GM18909 (cell line): ENCODE data around the gene MIA2.
"Not testable (repeated sequence)": the region's sequence is repeated elsewhere in the genome, so short reads cannot be mapped to it uniquely, and the experiment has no call there.

Experiments
- ATAC-seq: cut with Tn5 transposase; IDR thresholded peaks from one replicate; pipeline ENCODE4 v1.9.1; 2021; ENCODE audit warnings: mild to moderate bottlenecking; ENCODE audit not compliant: unreplicated experiment, poor library complexity

Gene MIA2

DNA sequence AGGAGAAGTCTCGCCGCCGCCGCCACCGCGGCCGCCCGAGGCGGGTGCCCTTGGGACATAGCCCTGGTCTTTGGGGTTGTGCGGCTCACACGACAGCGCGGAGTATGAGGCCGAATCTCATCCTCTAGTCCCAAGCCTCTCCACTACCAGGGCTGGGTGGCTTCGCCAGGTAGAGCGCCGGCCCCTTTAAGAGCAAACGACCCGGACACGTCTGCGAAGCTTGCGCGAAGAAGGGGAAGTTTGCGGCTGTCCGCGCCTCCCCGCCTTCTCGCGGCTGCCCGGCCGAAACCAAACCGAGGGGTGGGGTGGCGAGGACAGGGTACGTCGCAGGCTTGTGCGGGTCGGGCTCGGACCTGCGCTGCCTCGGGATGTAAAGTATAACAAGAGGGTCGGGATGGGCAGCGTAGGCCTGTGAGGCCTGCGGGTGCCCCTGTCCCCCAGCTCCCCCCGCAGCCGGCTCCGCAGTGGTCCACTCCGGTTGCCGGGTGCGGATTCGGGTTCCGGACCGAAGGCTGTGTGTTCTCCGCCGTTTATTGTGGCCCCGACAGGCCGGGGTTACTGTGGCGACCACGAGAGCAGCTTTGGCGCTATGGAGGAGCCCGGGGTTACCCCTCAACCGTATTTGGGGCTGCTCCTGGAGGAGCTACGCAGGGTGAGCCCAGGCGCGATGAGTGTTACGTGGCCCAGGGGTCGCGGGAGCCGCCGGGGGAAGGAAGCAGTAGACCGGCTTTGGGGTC lies 33.3 kb downstream of the MIA2 start:
- ATAC-seq = peak; percentile 85

DNA sequence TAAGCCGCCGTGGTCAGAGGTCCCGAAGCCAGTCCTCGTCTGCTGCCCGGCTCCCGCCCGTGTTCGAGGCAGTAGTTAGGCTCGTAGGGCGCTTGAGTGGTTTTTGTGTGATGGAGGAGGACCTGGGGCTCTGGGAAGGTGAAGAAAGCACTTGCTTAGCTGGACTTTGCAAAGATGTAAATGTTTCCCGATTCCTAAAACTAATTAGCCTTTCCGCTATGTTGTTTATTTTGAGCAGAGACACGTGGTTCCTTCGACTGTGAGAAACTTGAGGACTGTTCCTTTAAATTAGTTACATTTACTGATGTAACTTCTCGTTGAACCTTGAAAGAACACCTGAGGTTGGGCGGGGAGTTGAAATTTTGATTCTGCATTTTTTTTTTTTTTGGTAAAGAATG lies 33.9 kb downstream of the MIA2 start:
- ATAC-seq = peak; percentile 10

DNA sequence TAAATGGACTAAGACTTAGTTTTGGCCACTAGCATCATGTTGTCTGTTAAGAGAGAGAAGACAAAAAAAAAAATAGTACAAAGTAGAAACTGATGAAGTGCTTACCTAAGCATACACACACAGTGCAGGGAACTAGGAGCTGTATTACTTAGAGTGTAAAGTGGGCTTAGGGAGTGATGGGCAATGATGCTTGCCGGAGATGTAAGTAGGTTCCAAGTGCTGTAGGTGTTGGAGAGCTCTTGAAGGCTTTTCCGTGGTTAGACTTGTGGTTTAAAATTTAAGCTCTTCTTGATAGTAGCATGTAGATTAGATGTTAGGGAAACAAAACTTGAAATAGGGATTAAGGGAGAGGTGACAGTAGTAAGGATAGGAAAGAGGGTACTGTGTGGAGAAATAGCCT lies 34.7 kb downstream of the MIA2 start:
- ATAC-seq = no peak

DNA sequence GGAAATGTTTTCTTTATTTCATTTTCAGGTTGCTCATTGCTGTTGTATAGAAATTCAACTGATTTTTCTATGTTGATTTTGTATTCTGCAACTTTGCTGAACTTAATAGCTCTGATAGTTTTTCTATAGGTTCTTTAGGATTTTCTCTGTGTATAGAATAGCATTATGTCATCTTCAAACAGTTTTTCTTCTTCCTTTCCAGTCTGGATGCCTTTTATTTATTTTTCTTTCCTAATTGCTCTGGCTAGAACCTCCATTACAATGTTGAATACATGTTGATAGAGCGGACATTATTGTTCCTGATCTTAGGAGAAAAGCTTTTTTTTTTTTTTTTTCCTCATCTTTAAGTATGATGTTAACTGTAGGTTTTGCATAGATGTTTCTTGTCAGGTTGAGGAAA lies 39.2 kb downstream of the MIA2 start:
- no peak for ATAC-seq

DNA sequence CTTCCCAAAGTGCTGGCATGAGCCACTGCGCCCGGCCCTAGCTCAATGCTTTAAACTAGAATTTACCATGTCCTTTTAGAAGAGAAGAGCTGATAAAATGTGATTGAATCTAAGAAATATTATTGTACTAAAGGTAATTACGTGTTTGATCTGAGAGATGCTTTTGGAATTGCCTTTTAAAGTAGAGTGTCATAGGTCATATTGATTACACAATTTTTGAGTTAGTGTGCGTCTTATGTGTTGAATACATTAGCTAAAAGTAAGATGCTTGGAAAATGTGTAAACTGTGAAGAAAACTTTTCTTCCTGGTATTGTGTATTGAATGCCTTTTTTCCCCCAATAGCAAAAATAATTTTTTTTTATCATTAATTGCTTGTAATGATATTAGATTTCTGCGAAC lies 41.7 kb downstream of the MIA2 start:
- no peak for ATAC-seq

DNA sequence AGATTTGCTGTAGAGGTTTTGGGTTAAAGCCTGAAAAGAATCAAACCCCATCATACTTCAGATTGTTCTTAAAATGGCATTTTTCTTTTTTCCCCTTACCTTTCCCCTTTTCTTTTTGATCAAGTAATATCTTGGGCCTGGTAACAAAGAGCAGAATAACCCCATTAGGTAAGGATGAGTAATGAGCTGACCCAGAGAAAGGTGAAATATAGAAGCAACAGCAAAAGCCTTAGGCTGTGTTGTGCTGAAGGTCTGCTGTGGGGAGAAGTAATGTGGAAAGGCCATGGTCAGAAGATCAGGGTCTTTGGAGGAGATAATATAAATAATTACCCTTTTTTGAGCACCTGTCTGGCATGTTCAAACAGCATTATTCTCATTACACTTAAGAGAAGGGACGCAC lies 42.3 kb downstream of the MIA2 start:
- no peak for ATAC-seq

DNA sequence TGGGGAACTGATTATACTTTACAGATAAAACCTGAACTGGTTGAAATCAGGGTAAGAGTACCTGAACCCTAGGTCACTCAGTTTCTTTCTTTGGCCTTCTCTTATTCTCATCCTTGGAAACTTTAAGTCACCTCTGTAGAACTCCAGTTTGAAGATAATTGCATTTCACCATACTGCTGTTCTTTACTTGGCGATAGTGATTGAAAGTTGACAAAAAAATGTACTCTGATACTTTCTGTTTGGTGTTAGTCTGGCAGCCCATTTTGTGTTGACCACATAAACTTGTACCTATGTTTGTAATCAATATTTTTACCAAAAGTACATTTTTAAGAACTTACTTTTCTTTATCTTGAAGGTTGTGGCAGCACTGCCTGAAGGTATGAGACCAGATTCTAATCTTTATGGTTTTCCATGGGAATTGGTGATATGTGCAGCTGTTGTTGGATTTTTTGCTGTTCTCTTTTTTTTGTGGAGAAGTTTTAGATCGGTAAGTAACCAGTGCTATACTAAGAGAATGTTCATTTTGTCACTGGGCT lies 42.9 kb downstream of the MIA2 start:
- no peak for ATAC-seq

DNA sequence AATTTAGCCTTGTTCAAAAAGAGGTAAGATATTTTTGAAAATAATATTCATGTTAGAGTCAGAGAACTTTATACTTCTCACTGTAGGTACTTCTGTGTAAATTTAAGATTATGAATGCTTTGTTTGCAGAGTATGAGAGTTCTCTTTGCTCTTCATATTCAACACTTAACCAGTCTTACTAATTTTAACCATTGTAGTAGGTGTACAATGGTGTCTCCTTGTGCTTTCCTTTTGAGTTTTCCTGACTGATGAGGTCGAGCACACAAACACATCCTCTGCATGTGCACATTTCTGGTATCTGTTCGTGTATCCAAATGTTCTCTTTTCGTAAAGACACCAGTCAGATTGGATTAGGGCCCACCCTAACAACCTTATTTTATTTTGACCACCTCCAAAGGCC lies 45.8 kb downstream of the MIA2 start:
- no peak for ATAC-seq

DNA sequence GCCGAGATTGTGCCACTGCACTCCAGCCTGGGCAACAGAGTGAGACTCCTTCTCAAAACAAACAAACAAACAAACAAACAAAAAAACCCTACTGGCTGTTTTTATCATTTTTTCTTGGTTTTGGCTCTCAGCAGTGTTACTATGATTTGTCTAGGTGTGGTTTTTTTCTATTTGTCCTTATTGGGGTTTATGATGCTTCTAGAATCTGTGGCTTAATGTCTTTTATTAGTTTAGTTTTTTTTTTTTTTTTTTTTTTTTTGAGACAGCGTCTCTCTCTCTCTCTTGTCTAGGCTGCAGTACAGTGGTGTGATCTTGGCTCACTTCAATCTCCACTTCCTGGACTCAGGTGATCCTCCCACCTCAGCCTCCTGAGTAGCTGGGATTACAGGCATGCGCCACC lies 47.0 kb downstream of the MIA2 start:
- ATAC-seq = not testable (repeated sequence)

DNA sequence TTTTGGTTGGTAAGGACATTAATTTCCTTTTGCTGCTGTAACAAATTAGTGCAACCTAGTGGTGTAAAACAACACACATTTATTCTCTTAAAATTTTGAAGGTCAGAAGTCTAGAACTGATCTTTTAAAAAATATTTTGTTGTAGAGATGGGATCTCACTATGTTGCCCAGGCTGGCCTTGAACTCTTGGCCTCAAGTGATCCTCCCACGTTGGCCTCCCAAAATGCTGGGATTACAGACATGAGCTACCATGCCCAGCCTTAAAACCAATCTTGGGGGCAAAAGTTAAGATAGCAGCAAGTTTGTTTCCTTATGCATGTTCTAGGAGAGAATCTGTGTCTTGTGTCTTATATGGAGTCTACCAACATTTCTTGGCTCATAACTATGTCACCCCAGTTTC lies 55.8 kb downstream of the MIA2 start:
- ATAC-seq = no peak

DNA sequence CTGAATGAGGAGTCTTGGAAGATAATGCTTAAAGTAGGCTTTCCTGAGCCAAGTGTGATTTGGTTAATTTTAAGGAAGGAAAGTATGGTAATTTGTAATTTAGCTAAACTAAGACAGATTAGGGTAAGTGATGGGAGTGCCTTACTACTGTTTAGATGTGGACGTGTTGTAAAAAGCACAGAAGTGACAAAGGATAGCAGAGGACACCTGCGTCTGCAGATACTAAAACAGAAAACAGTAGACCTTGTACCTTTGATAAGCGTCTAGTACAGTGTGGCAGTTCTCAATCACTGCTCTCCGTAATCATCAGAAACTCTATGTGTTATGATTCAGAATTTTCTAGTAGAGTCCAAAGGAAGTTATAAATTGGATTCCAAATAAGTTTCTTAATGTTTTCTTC lies 58.0 kb downstream of the MIA2 start:
- ATAC-seq = no peak

DNA sequence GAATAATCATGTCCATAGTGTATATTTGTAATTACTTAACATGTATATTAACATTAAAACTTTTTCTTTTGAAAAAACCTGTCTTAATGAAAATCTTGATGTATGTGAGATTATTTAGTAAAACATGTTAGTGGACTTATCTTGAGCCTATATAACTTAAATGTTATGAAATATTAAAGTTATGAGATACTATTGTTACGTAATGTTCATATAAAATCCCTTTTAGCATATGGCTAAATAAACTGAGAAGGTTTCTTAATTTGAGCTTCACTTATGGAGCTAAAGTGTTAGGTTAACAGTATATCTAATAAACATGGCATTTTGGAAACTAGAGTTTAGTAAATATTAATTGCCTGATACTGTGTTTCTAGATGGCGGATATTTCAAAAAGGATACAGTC lies 59.9 kb downstream of the MIA2 start:
- ATAC-seq = no peak

DNA sequence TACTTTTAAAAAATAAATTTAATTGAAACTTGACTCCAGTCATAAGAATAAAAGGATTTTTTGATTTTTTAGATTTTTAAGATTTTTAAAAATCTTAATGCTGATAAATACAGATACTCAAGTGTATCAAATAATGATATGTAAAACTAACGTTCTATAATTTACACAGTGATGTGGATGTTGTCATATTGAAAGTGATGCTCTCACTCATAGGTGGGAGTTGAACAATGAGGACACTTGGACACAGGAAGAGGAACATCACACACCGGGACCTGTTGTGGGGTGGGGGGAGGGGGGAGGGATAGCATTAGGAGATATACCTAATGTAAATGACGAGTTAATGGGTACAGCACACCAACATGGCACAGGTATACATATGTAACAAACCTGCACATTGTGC lies 66.7 kb downstream of the MIA2 start:
- not testable (repeated sequence) for ATAC-seq

DNA sequence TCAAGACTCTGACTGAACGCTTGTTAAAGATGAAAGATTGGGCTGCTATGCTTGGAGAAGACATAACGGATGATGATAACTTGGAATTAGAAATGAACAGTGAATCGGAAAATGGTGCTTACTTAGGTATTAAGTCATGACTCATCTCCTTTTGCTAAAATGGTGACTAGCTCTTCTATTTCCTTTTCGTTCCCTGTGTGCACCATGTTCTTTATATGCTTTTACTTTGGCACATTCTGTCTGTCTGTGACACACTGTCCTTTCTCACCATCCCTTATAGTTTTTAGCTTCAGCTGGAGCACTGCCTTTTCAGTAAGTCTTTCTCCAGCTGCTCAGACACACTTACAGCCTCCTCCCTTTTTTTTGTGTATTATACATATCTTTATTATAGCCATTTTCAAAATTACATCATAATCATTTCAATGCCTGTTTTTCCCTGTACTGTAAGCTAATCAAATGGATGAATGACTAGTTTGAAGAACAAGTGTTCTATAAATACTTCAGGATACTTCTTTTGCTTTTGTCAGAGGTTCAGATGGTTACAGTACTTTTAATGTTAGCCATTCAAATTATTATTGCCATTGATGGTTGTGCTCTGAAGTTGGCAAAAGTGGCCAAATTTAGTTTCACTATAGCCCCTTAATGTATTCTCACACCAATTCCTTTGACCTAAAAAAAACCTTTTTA lies 68.6 kb downstream of the MIA2 start:
- no peak for ATAC-seq

DNA sequence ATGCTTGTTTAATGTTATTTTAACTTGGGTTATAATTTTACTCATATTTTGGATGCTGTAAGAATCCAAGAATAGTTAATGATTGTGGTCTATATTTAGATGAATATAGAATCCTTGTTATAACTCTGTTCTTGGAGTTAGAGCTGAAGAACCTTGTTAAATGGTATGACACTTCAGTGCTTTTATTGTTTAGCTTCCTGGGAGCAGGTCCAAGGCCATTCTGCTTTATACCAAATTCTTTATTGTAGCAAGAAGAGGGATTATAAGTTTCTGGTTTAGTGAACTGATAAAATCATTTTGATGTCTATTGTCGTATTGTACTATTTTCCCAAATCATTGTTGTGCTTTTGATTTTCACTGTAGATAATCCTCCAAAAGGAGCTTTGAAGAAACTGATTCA lies 69.4 kb downstream of the MIA2 start:
- no peak for ATAC-seq

DNA sequence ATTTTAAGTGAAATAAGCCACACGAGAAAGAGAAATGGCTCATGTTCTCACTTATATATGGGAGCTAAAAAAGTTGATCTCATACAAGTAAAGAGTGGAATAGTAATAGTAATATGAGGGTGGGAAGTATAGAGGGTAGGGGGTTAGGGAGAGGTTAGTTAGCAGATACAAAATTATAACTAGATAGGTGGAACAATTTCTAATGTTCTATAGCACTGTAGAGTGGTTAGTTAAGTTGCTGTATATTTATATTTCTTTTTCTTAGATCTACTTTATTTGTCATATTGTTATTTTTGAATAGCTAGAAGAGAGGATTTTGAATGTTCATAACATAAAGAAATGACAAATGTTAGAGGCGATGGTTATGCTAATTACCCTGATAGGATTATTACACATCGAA lies 74.1 kb downstream of the MIA2 start:
- no peak for ATAC-seq

DNA sequence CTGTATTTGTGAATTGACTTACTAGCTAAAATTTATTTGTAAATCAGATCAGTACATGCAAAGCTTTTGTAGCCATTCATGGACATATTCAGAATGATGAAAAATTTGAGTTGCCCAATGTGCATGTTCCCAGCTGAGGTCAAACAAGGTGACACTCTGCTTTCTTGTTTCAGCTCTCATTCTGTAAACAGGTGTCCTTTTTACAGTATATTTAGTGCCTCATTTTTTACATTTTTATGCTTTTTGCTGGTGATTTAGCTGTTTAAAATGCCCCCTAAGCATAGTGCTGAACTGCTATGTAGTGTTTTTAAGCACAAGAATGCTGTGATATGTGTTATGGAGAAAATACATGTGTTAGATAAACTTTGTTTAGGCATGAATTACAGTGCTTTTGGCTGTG lies 76.3 kb downstream of the MIA2 start:
- no peak for ATAC-seq

DNA sequence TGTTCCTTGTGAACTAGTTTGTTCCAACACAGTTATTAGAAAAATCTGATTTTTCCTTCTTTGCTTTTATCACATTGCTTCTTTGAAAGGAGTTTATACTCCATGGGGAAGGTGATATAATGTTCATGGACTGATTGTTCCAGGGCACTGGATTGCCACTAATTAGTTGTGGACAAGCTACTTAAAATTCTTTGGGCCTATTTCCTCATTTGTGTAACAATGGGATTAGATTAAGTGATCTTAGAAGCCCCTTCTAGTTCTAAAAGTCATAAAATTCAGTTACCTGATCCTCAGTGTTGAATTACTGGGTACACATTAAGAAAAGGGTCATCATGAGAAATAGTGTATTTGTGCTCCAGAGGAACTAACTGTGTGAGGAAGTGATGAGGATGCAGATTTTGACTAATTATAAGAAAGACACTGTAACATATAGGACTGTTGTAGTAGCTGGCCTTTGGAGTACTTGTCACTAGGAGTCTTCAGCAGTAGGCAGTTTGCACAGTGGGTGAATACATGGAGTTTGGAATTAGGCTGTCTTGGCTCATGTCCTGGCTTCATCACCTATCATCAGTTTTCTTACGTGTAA lies 82.2 kb downstream of the MIA2 start:
- no peak for ATAC-seq

DNA sequence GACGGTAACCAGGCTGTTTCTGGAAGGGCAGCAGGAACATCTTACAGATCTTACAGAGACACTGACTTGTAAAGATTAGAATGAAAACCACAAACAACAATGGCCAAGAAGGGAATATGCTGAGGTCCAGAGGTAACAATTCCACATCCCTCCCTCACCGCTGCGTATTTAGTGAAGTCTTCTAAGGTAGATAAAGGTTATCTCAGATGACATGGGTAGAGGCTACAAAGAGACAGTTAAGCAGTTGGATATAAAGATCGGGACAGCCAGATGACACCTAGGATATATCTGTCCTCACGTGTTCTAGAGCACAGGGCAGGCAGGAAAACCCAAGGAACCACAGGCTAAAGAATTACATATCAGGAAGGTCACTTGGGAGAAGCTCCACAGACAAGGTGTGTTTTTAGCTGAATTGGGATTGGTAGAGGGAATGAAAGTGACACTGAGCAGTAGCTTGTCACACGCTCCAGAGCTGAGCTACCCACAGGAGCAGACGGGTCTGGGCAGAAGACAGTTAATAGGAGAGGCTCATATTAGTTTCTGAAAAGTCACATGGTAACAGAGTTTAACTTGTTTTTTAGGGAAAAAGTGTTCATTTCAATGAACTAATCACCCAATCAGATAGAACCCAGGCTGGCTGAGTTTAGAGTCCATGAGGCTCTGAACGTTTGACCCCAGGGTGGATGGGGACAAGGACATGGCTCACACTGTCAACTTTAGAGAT lies 83.3 kb downstream of the MIA2 start:
- ATAC-seq = no peak

DNA sequence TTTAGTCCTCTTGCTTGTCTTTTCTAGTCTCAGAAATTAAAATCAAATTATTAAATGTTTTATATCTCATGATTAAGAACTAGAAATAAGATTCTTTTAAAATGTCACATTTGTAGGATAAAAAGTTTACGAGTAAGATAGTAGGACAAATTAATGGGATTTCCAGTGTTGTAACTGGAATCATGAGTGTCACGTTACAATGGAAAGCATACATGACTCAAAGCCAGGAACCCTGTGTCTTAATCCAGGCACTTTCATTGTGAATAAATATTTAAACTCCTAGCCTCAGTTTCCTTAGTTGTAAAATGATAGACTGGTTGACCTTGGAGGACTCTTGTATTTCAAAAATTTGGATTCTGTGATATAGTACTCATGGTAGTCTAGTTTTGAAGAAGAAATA lies 84.9 kb downstream of the MIA2 start:
- ATAC-seq = no peak

DNA sequence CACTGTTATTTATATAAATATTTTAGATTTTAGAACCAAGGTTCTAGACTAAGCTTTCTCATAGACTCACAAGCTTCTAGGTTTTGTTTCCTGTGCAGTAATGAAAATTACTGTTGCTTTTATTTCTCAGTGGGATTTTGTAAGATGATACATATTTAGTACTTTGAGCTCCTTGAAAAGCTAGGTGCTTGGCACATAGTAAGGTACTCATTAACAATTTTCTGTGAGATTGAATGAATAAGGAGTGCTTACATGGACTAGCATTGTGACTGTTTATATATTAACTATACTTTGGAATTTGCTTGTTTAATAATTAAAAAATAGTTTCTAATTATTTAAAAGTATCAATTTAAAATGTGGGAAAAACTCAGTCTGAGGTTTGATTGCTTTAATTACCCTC lies 85.7 kb downstream of the MIA2 start:
- no peak for ATAC-seq
